K562 (cell line): ENCODE results near the gene GIPC3. TPM values are rescaled to one million over a fixed set of nuclear protein-coding genes. Genes with fewer than 3 reads are reported as not detected.

Experiments
- CHD1 ChIP-seq: fragments of 200-600 bp; sonication (generic); IDR thresholded peaks from one replicate; pipeline ENCODE4 v1.6.1; 2012; ENCODE audit warnings: mild to moderate bottlenecking, moderate library complexity, low read length, inconsistent platforms
- CHD7 ChIP-seq: fragments of 200-600 bp; sonication (generic); IDR thresholded peaks from one replicate; pipeline ENCODE4 v1.6.1; 2012; ENCODE audit warnings: mild to moderate bottlenecking, low read depth, low read length, inconsistent platforms
- MNT ChIP-seq, 2 experiments: fragments of 450-650 bp; conservative IDR thresholded peaks; 2 replicates each; pipeline ENCODE4 v1.6.1; 2017; ENCODE audit warnings: mild to moderate bottlenecking in 2 of 2, moderate library complexity in 2 of 2
- MYC ChIP-seq, 2 experiments: fragments of 250-450 bp in 1 of 2; sonication (Bioruptor Pico) in 1 of 2; IDR thresholded peaks; 2 replicates each; pipeline versions ENCODE4 v1.5.1 to v1.6.1; 2012 to 2021; ENCODE audit warnings: low read depth in 2 of 2, borderline replicate concordance in 1 of 2, improper control_type of control experiment in 1 of 2, low read length in 1 of 2, mild to moderate bottlenecking in 1 of 2, moderate library complexity in 1 of 2
- RBM25 ChIP-seq: fragments of 200-400 bp; formaldehyde crosslinking; IDR thresholded peaks from 2 replicates; pipeline ENCODE4 v1.6.1; 2018; ENCODE audit warnings: low read length, low read depth, moderate library complexity; ENCODE audit not compliant: severe bottlenecking
- UBTF ChIP-seq, 2 experiments: IDR thresholded peaks; 2 replicates each; pipeline ENCODE4 v1.6.1; 2012; ENCODE audit warnings: improper control_type of control experiment in 2 of 2, low read depth in 2 of 2, low read length in 2 of 2, borderline replicate concordance in 1 of 2
- ZBTB33 ChIP-seq: sonication (generic); formaldehyde crosslinking; IDR thresholded peaks from 2 replicates; pipeline ENCODE4 v1.8.1; 2023; ENCODE audit warnings: mild to moderate bottlenecking, missing genetic modification reagents
- polyA plus RNA-seq, 8 experiments: library from polyadenylated mRNA; depleted of rRNA in 4 of 8; stranded (reverse) in 5 of 8; unstranded in 3 of 8; fragments of >200 nt; fragmentation: Nextera tagmentation in 2 of 8; fragmentation: Illumina TruSeq in 1 of 8; extraction: Ambion mirVana in 2 of 8; extraction: Trizol in 1 of 8; gene quantifications; 2 replicates each; pipeline versions ENCODE4 v1.2.1 to v1.2.3, GENCODE V29; 2011 to 2014; ENCODE audit warnings: inconsistent platforms in 1 of 8, missing spikeins in 1 of 8
- total RNA-seq, 7 experiments: library from RNA; depleted of rRNA in 6 of 7; stranded (reverse); fragments of >200 nt in 6 of 7; fragmentation: Illumina TruSeq in 2 of 7; extraction: Trizol in 2 of 7; gene quantifications; 2 replicates each; pipeline versions ENCODE4 v1.2.1 to v1.2.3, GENCODE V29; 2011 to 2021; ENCODE audit warnings: low replicate concordance in 1 of 7

The GIPC3 gene
- total and polyA plus RNA-seq, 9 of the 15 experiments (the other 6 are each of a cell fraction or from before 2014, with no cell fraction given): 0.03 to 3.6 (median 1.5) TPM; not detected in 1

- peak; percentile 42 for TF ChIP-seq RBM25
- no peak for TF ChIP-seq ZBTB33 (CRISPR knock-in tag)
- 0 out of 4 replicates have a peak, but pooled peaks of 1 of the 2 experiments have one; percentile 19 for TF ChIP-seq UBTF (IDR thresholded peaks at IDR 0.05; ENCODE audit: borderline replicate concordance in 1 of 2, low read depth in 2 of 2, low read length in 2 of 2)
- TF ChIP-seq MNT (conservative IDR thresholded peaks at IDR 0.05): peak in 1 of 2 experiments; percentile 46; a peak in 2 of 4 replicates
- 0 out of 2 replicates have a peak, but pooled peaks have one; percentile 41 for TF ChIP-seq MYC (IDR thresholded peaks at IDR 0.05; ENCODE audit: low read depth, low read length)
- no peak for TF ChIP-seq MYC (CRISPR knock-in tag; IDR thresholded peaks at IDR 0.05; ENCODE audit: borderline replicate concordance, low read depth)
- TF ChIP-seq CHD7: no peak
- peak; percentile 53 for TF ChIP-seq CHD1
Measured at GRCh38 chr19:3573162-3573857, 12.0 kb upstream of the GIPC3 start (continued).
